Suprapubic skin (tissue), 4 donors: ENCODE data around the gene MARS1. TPM values are rescaled to one million over a fixed set of nuclear protein-coding genes. Genes with fewer than 3 reads are reported as not detected.

Experiments used
- DNase-seq, 2 donors: peaks; one replicate each; pipeline ENCODE4 v3.0.0-alpha.2; 2019; ENCODE audit warnings: low spot score in 2 of 2
- H3K27ac ChIP-seq: fragments of 200-600 bp; sonication (generic); one replicate; pipeline ENCODE4 v1.5.1; 2019
- H3K27me3 ChIP-seq: fragments of 200-600 bp; sonication (generic); one replicate; pipeline ENCODE4 v1.5.1; 2019
- H3K36me3 ChIP-seq: fragments of 200-600 bp; sonication (generic); one replicate; pipeline ENCODE4 v1.5.1; 2019
- H3K4me1 ChIP-seq: fragments of 200-600 bp; sonication (generic); one replicate; pipeline ENCODE4 v1.5.1; 2019
- H3K4me3 ChIP-seq: fragments of 200-600 bp; sonication (generic); one replicate; pipeline ENCODE4 v1.5.1; 2019; ENCODE audit warnings: mild to moderate bottlenecking
- H3K9me3 ChIP-seq: fragments of 200-600 bp; sonication (generic); one replicate; pipeline ENCODE4 v1.5.1; 2019
- CTCF ChIP-seq, 2 donors: fragments of 200-600 bp in 1 of 2; fragments of 450-650 bp in 1 of 2; sonication (generic) in 1 of 2; IDR thresholded peaks; one replicate each; pipeline ENCODE4 v1.5.1; 2016 to 2019; ENCODE audit warnings: antibody characterized with exemption in 2 of 2, mild to moderate bottlenecking in 1 of 2, moderate library complexity in 1 of 2
- EP300 ChIP-seq: sonication (generic); formaldehyde crosslinking; IDR thresholded peaks from one replicate; pipeline ENCODE4 v1.6.1; 2017; ENCODE audit warnings: antibody characterized with exemption
- POLR2A ChIP-seq, 2 donors: fragments of 450-650 bp; IDR thresholded peaks; one replicate each; pipeline ENCODE4 v1.6.1; 2017; ENCODE audit warnings: antibody characterized with exemption in 2 of 2, mild to moderate bottlenecking in 2 of 2, moderate library complexity in 2 of 2
- POLR2AphosphoS5 ChIP-seq, 3 donors: sonication (generic); formaldehyde crosslinking; IDR thresholded peaks; one replicate each; pipeline ENCODE4 v1.6.1; 2017; ENCODE audit warnings: antibody characterized with exemption in 3 of 3
- WGBS: methylation state at CpG from one replicate; pipeline ENCODE4 v1.1.5; 2018; 5-methylcytosine and 5-hydroxymethylcytosine counted together
- total RNA-seq, 4 donors: library from RNA; depleted of rRNA; stranded (reverse); fragments of >200 nt; gene quantifications; one replicate each; pipeline ENCODE4 v1.1.0, GENCODE V29; 2016

Gene MARS1
- total RNA-seq, 4 donors from 2014 or later = 55.7 to 203 (median 79.7) TPM

GRCh38 chr12:57549909-57550640 lies 62.2 kb downstream of the MARS1 start, which contains the start of gene KIF5A:
Gene KIF5A, plus strand, starts transcription at chr12:57550044. Its CDS starts 228 bp downstream, at chr12:57550272.
- peaks cover 37% of the 10 kb centered on the region for H3K27me3 ChIP-seq
- TF ChIP-seq POLR2AphosphoS5 (IDR thresholded peaks at IDR 0.05) (no peak), EP300 (no peak), POLR2A (IDR thresholded peaks at IDR 0.05) (no peak), CTCF (IDR thresholded peaks at IDR 0.05) (no peak)
- 28% methylated on average over 20 of the region's 52 CpGs for WGBS
- DNase-seq = no peak
- peak within 1 kb of the TSS; percentile 49 for H3K4me3 ChIP-seq
- no peaks in the 10 kb centered on the region for H3K9me3 ChIP-seq
- peaks cover 28% of the 10 kb centered on the region for H3K4me1 ChIP-seq
- H3K36me3 ChIP-seq = no peaks in the 10 kb centered on the region
- no peak within 1 kb of the TSS for H3K27ac ChIP-seq

GRCh38 chr12:57550641-57551549 lies 63.0 kb downstream of the MARS1 start:
- H3K36me3 ChIP-seq = no peaks in the 10 kb centered on the region
- no peak for DNase-seq
- TF ChIP-seq POLR2AphosphoS5 (IDR thresholded peaks at IDR 0.05) = no peak
- TF ChIP-seq POLR2A (IDR thresholded peaks at IDR 0.05) = no peak
- no peak for TF ChIP-seq CTCF (IDR thresholded peaks at IDR 0.05)
- no peak for TF ChIP-seq EP300
- H3K27me3 ChIP-seq = peaks cover 37% of the 10 kb centered on the region
- no peak overlapping the region for H3K27ac ChIP-seq
- no peaks in the 10 kb centered on the region for H3K9me3 ChIP-seq
- peaks cover 20% of the 10 kb centered on the region for H3K4me1 ChIP-seq
- H3K4me3 ChIP-seq = no peak overlapping the region
- 74% methylated on average over 7 of the region's 7 CpGs for WGBS

- WGBS = 85% methylated on average over 3 of the region's 3 CpGs
- Histone ChIP-seq H3K27ac (no peak overlapping the region), H3K4me1 (peaks cover 12% of the 10 kb centered on the region), H3K4me3 (no peak overlapping the region), H3K9me3 (no peaks in the 10 kb centered on the region), H3K27me3 (peaks cover 37% of the 10 kb centered on the region), H3K36me3 (no peaks in the 10 kb centered on the region)
- no peak for TF ChIP-seq EP300
- TF ChIP-seq POLR2AphosphoS5 (IDR thresholded peaks at IDR 0.05) = no peak
- no peak for TF ChIP-seq CTCF (IDR thresholded peaks at IDR 0.05)
- no peak for TF ChIP-seq POLR2A (IDR thresholded peaks at IDR 0.05)
- DNase-seq = no peak
Observed at GRCh38 chr12:57551637-57552305, 63.9 kb downstream of the MARS1 start.

GRCh38 chr12:57552306-57552651 lies 64.4 kb downstream of the MARS1 start:
- Histone ChIP-seq H3K9me3 (no peaks in the 10 kb centered on the region), H3K27ac (no peak overlapping the region), H3K4me3 (no peak overlapping the region), H3K27me3 (peaks cover 37% of the 10 kb centered on the region), H3K36me3 (no peaks in the 10 kb centered on the region), H3K4me1 (peaks cover 11% of the 10 kb centered on the region)
- 90% methylated on average over 2 of the region's 2 CpGs for WGBS
- DNase-seq = no peak
- no peak for TF ChIP-seq EP300
- TF ChIP-seq POLR2A (IDR thresholded peaks at IDR 0.05) = no peak
- no peak for TF ChIP-seq CTCF (IDR thresholded peaks at IDR 0.05)
- no peak for TF ChIP-seq POLR2AphosphoS5 (IDR thresholded peaks at IDR 0.05)
